Left cardiac atrium (tissue), 4 donors: ENCODE data around the gene CCM2L. TPM values are rescaled to one million over a fixed set of nuclear protein-coding genes. Genes with fewer than 3 reads are reported as not detected.

ENCODE experiments used
- ATAC-seq, 2 donors: fragments of 200-7000 bp; cut with Tn5 transposase; one replicate each; pipeline ENCODE4 v1.9.1; 2020; ENCODE audit warnings: mild to moderate bottlenecking in 2 of 2, moderate library complexity in 2 of 2
- DNase-seq: peaks from one replicate; pipeline ENCODE4 v3.0.0-alpha.2; 2020
- intact Hi-C, 2 donors: fragments of 100-400 bp; cut with DNase I; formaldehyde crosslinking; loops; one replicate each; pipeline versions ENCODE4 v1.14.1 to v1.15.1; 2022 to 2023
- total RNA-seq, 2 donors: library from RNA; stranded (reverse); fragmentation: NEBNext Ultra II Directional; extraction: Animal tissue kit (Norgen Biotek cat#: 25700); gene quantifications; one replicate each; pipeline ENCODE4 v1.2.1, GENCODE V29; 2021
- donor health status: DM: no; HTN: yes; CAD: no.
- donor health status: DM: no; HTN: yes; CAD: no; lungs with severe emphysema.
- donor health status: DM: yes; HTN: yes; CAD: no.
- donor health status: Dilated cardiomyopathy.

CCM2L gene
- total RNA-seq, 2 donors from 2014 or later, result 7.2 to 7.8 TPM

- ATAC-seq (no peak), DNase-seq (no peak)
- intact Hi-C loops, result no loop called here
Observed at GRCh38 chr20:32050324-32050841, 40.1 kb downstream of the CCM2L start.

DNA sequence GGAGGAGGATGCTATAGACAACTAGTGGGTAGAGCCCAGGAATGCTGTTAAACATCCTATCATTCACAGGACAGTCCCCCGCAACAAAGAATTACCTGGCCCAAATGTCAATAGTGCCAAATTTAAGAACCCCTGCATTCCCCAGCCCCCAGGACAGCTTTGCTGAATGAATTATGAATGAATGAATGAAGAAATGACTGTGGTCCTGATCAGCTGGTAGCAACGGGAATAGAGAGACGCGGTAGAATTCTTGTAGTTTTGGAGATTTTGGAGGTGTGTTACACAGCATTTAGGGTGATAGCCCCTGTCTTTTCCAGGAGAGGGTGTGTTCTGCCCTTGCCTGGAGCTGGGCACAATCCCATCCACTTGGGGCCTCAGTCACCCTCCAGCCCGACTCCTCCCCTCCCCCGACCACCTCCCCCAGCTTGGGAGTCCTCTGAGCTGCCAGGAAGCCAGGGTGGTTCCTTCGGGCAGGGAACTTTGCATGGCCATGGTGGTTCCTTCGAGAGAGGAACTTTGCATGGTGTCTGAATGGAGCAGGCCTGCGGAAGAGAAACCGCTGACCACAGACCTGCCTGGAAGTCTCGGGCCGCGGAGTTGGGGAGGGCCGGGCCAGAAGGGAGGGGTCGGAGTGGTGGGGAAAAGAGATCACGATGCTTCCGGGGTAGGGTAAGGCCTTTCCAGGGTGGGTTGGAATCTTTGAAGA, 40.8 kb downstream of the CCM2L start:
- ATAC-seq (peak; percentile 67 to 78), DNase-seq (peak; percentile 55)
- intact Hi-C loops, result no loop called here

- no peak for ATAC-seq
- intact Hi-C loops, result no loop called here
- DNase-seq, result no peak
Observed at GRCh38 chr20:32051720-32052089, 41.5 kb downstream of the CCM2L start.

- ATAC-seq, result peak; percentile 74 to 86
- DNase-seq, result peak; percentile 56
- intact Hi-C loops, result no loop called here
Observed at GRCh38 chr20:32052090-32052777, 42.0 kb downstream of the CCM2L start, which contains the start of gene HCK. Gene HCK (plus strand): TSS chr20:32052242.

- intact Hi-C loops, result no loop called here
- ATAC-seq (peak; percentile 65 to 75), DNase-seq (peak; percentile 66)
Observed at GRCh38 chr20:32052778-32053362, 42.6 kb downstream of the CCM2L start.

- intact Hi-C loops, result no loop called here
- ATAC-seq (no peak), DNase-seq (no peak)
Observed at GRCh38 chr20:32053648-32054047, 43.4 kb downstream of the CCM2L start.

- intact Hi-C loops, result no loop called here
- ATAC-seq, result peak in 1 of 2 donors; percentile 17
- no peak for DNase-seq
Observed at GRCh38 chr20:32056708-32057483, 46.7 kb downstream of the CCM2L start.

DNA sequence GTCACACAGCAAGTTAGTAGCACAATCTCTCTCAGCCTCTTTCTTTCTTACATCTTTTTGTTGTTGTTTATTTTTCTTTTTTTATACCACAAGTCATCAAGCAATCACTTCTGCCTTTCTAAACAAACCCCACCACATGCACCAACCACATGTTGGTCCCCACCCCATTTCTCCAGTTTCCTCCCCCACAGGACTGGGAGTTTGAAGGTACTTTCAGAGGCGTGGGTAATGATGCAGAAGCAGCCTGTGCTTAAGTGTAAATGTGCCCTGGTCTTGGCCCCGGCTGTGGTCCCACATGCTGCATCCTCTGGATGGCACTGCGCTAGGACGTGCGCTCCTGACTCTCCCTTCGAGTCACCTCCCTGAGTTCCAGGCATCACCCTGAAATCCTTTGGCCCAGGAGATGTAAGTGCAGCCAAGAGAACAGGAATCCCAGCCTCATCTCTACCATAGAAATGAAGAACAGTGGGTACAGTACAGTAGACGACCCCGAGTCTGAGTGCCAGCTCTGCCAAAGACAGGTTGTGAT, 47.5 kb downstream of the CCM2L start:
- no peak for ATAC-seq
- intact Hi-C loops, result no loop called here
- no peak for DNase-seq

GRCh38 chr20:32059189-32059588, 49.0 kb downstream of the CCM2L start:
- no peak for ATAC-seq
- no peak for DNase-seq
- intact Hi-C loops, result no loop called here

- intact Hi-C loops, result no loop called here
- ATAC-seq, result peak; percentile 68 to 85
- peak; percentile 64 for DNase-seq
Observed at GRCh38 chr20:32062776-32063170, 52.5 kb downstream of the CCM2L start.

GRCh38 chr20:32063695-32064094, 53.5 kb downstream of the CCM2L start:
- ATAC-seq (peak in 1 of 2 donors; percentile 39), DNase-seq (no peak)
- intact Hi-C loops, result no loop called here

DNA sequence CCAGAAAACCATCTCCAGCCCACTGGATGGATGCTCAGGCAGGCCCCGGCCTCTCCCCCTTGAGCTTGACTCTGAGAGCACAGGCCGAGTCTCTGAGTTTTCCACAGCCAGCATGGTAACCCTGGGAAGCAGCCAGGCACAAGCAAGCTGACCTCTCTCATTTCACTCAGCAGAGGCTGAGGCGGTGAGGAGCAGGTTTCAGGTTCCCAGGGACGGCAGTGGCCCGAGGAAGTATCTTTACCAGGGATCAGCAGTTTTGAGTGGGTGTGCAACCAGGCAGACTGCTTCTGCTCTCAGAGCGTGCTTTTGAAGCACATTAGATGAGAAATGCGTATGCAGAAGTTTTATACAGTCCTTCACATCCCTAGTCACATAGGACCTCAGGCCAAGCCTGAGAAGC, 54.4 kb downstream of the CCM2L start:
- peak in 1 of 2 donors; percentile 6 for ATAC-seq
- no peak for DNase-seq
- intact Hi-C loops, result no loop called here

DNA sequence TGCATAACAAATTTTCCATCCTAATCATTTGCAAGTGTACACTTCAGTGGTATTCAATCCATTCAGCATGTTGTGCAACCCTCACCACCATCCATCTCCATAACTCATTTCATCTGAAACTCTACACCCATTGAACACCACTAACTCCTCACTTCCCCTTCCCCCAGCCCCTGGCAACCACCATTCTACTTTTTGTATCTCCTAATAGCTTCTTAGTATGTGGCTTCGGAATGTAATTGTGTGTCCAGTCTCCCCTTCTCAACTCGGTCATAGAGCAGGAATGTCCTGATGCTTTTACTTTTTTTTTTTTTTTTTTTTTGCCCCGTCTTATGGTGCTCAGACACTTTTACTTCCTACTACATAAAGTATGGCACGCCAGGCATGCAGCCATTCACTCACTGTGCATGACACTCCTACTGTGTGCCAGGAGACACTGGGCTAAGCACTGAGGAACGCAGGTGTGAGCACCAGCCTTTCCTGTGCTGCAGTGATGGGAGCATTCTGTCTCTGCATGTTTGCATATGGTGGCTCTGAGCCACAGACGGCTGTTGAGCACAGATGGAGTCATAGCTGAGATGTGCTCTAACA, 57.1 kb downstream of the CCM2L start:
- DNase-seq (no peak), ATAC-seq (no peak)
- intact Hi-C loops, result no loop called here

DNA sequence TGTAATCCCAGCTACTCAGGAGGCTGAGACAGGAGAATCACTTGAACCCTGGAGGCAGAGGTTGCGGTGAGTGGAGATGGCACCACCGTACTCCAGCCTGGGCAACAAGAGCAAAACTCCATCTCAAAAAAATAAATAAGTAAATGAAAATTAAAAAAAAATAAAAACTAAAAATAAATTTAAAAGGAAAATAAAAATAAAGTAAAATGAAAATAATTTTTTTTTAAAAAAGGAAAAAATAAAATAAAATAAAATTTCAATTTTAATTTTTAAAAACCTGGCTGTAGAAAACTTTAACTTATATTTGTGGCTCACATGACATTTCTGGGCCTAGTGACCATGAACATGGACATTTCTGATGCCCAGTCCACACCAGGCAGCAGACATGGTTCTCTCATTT, 57.9 kb downstream of the CCM2L start:
- ATAC-seq (no peak), DNase-seq (no peak)
- intact Hi-C loops, result no loop called here

DNA sequence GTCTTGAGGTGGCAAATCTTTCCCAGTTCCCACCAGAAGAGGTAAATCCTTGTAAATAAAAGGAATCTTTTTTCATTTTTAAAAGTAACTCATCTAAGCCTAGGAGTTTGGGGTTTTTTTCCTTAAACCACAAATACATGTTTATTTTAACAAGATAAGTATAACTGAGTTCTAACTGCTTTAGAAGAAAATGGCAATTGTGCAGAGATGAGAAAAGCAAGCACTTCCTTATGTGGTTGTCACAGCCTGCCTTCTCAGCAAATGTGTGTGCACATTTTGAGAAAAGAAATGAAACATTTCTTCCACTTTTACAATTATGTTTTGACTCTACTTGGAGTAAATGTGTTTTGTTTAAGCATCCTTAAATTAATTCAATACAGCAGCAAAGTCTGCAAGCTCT, 59.5 kb downstream of the CCM2L start:
- intact Hi-C loops, result no loop called here
- DNase-seq, result no peak
- no peak for ATAC-seq

DNA sequence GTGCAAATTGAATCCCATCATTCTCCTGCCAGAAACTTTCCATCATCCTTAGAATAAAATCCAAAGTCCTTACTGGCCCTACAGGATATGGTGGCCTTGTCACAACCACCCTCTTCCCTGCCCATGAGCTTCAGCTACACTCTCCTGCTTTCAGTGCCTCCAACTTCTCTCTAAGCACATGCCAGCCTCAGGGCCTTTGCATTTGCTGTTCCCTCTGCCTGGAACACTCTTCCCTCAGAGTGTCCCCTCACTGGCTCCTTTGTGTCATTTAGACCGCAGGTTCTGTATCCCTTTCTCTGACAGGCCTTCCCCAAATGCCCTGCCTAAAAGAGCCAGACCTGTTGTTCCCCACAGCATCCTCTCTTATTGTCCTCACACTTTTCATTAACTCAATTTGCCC, 60.0 kb downstream of the CCM2L start:
- intact Hi-C loops, result no loop called here
- DNase-seq (no peak), ATAC-seq (no peak)

DNA sequence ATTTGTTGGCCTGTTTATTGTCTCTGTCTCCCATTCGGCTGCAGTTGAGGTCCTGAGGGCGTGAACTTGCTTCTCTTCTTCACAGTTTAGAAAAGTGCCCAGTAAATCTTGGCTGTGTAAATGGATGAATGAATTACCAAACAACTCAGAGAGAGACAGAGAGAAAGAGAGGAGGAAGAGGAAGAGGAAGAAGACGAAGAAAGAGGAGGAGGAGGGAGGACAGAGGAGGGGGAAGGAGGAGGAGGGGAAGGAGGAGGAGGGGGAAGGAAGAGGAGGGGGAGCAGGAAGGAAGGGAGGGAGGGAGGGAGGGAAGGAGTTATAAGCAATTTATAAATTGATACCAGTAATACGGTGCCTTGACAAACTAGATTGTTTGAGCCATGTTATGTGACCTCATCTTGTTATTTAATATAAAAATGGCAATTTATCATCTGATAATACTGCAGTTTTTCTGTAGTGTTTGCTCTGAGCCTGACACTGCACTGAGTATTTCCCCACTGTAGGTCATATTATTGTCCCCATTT, 60.5 kb downstream of the CCM2L start:
- ATAC-seq (no peak), DNase-seq (no peak)
- intact Hi-C loops, result no loop called here

DNA sequence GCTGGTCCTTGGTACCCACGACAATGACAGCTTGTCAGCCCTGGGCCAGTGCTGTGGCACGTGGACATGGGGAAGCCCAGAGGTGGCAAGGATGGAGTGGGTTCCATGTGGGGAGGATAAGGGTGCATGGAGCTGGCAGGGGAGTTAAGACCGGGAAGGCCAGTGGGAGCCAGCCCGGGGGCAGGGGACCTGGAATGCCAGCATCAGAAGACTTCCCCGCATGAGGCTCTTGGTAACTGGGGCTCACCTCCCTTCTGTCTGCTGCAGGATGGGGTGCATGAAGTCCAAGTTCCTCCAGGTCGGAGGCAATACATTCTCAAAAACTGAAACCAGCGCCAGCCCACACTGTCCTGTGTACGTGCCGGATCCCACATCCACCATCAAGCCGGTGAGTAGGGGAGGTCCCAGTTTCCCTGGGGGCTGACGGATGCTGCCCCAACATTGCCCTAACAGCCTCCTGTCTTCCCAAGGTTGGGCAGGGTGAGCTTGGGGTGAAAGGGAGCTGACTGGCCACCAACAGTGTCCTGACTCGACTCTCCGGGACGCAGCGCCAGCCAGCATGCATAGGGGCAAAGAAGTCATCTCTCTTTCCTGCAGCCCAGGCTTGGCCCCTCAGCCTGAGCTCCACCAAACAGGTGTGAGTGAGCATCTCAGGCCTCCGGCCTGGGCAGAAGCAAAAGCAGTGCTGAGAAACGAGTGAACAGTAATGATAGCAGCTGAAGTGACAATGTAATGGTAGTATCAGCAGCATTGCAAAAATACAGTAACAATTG, 61.3 kb downstream of the CCM2L start:
- ATAC-seq (no peak), DNase-seq (no peak)
- intact Hi-C loops, result no loop called here
